Measurements from ENCODE around the gene HMCN1.
A peak's percentile ranks its signal among the peaks of the same experiment; 100 is the strongest.

Gene HMCN1

DNA sequence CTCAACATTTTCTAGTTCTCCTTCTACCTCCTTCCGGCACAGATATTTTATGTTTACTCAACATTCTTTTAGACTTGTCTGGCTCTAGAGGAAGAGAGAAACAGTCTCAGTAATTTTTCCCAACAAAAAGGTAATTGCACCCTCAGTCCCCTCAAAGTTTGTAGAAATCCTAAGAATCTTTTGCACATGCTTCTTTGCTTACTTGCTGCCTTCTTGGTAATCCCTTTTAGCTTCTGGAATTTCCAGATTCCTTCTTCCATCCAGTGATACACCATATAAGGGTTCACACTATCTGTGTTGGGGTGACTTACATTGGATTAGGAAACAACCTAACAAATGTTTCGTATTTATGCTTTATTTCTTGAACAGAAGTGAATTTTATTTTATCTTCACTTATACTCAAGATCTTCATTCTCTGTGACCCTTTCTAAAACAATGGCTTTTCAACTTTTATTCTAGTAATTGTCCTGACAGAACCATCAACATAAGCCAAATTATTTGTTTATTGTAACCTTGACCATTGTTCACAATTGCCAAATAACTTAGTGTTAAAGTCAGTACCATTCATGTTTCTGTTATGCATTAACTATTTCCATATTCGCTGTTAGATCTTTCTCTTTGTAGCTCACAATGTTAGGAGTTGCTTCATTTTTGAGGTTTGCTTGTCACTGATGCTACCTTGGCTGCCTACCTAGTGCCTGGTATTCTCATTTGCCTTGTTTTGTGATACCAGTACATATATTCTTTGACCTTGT is 238.1 kb downstream of the HMCN1 start:
- no peak for DNase-seq

DNA sequence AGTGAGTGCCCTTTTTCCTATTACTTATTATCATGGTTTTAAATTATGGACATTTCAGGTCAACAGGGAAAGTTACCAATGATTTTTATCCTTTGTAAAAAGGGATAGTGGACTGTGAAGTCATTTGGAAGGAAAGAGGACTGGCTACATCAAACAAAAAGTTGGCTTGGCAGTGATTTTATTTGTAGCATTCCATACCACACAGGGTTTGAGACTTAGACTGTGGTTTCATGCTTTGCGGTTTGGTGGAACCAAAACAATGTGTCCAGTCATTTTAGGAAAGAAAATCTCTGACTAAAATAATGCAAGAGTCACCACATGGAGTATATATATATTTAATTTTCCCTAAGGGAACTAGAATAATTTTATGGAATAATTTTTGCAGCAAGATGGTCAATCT is 239.5 kb downstream of the HMCN1 start:
- DNase-seq, result no peak

DNA sequence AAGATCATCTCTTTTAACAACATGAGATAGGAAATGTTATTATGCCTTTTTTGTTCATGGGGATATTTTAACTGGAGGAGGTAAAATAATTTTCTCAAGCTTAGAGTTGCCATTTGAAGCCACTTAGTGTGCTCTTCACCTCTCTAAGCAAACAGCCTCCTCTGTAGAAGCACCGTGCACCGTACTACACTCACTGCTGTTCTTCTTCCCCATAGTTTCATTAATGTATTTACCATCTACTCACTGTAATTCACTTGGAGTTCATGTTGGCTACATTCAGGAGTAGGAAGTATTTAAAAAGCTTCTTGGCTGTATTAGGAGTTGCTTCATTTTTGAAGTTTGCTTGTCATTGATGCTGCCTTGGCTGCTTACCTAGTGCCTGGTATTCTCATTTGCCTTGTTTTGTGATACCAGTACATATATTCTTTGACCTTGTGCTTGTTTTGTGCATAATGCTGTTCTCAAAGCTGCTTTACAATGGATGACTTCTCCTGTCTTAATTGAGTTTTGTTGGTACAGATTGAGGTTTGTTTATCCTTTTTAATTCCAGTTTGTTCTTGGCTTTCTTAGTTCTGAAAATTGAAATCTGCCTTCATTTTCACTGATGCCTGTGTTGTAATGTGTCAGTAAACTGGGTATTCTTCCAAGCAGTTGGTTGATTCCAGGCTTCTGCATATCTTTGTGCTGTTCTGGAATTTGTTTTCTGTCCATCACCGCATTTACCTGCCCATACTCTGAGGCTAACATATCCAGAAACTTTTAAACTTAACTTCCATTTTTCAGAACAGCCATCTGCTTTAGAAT is 240.4 kb downstream of the HMCN1 start:
- DNase-seq, result no peak

DNA sequence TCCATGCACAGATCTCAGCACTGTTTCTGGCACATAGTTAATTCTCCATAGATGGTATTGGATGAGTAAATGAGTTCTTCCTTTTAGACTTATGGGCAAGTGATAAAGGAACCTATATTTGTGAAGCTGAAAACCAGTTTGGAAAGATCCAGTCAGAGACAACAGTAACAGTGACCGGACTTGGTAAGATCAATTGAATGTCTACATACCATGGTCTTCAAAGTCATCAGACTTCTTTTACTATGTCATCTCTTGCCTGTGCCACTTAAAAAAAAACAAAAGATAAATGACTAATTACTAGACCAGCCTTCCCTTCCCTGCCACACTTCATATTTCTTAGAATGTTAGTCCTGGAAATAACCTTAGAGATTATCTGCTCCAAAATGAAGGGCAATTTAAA is 246.7 kb downstream of the HMCN1 start:
- DNase-seq, result no peak

DNA sequence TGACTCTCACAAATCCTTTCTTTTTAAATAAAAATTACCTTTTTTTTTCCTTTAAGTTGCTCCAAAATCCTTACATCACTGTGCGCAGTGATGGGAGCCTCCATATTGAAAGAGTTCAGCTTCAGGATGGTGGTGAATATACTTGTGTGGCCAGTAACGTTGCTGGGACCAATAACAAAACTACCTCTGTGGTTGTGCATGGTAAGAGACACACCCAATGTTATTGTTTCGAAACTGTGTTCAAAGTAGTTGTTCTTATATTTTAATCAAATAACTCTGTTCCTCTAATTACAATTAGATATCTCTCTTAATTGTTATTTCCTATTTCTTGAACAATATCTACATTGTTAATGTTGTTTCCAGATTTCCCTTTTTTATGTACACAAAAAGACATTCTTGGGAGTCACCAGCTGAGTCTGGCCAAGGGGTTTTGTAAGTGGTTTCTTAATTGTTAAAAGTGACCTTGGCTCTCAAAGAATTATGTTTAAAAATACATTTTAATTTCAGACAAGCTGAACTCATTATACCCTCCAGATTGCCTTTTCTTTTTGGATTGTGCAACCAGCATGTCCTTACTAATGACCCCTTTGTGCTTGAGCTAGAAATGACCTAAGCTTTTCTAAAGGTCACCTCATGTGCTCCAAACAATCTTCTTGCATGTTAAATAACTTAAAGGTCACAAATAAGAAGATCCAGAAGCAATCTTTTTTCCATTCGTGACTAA is 250.1 kb downstream of the HMCN1 start:
- no peak for DNase-seq

DNA sequence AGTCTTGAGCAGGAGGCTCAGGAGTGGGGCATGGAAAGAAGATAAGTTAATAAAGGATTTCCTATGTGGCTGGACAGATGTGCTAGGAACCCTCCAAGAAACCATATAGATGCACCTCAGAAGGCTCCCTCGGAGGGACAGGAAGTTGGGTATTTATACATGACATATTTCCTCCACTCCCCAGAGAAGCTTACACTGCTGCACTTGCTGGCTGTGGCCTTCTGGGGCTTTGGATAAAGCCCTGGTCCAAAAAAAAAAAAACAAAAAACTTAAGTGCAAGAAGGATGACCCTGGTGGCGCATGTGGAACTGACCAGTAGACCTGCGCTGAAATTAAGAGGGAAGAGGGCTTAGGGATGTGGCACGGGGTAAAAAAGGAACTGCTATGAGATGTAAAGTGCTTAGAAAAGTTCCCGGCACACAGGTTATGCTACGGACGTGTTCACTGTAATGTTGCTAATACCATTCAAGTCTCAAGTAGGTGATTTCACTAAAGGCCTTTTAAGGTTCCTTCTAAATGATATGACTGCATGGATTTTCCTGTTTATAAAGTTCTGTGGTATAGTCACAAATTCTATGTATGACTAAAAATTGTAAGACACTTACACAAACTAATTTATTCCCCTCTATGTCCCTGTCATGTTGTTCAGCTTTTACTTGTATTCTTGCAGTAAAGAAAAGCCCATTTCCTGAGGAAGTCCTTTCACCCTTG is 253.6 kb downstream of the HMCN1 start:
- no peak for DNase-seq

DNA sequence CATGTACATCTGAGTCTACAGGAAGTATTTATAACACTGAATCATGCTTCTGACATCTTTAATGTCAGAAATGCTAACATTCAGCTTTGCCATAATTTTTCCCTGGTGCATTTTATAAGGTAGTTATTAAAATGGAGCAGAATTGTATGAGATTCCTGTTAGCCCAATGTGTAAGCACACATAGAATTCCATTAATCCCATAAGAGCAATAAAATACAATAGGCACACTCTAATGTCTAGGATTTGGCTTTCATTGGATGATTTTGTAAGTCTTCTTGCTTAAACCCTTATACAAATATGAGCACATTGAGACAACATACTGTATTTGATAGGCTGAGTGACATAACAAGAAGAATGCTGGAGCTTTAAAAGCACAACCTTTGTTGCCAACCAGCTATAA is 256.4 kb downstream of the HMCN1 start:
- DNase-seq, result no peak

DNA sequence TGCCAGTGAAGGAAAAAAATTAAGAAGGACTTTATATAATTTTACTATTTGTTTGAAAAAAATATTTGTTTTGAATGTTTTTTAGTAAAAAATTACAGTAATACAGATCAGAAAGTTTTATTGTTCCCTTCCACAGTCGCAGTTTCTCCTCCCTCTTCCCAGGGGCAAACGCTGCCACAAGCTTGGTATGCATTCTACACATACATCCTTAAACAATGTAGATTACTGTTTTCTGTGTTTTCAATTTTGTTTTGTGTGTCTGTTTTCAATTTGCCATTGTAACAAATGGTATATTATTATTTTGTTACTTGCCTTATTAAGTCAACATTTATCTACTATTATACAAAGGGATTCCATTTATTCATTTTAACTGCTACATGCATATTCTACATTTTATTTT is 257.1 kb downstream of the HMCN1 start:
- no peak for DNase-seq

DNA sequence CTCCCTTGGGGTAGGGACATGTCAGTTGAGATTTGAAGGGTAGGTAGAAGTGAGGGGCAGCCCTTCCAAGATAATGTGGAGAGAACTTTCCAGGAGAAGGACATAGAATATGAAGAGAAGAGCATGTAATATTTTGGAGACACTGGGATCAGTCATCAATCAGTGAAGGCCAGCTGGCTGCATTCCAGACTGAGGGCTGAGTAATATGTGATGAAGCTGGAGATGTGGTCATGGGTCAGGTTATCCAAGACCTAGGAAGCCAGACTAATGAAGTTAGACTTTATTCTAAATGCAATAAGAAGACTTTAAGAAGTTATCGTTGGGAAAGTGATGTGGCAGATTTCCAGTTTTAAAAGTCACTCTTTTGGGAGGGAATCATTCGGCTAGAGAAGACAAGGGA is 262.0 kb downstream of the HMCN1 start:
- DNase-seq, result no peak

DNA sequence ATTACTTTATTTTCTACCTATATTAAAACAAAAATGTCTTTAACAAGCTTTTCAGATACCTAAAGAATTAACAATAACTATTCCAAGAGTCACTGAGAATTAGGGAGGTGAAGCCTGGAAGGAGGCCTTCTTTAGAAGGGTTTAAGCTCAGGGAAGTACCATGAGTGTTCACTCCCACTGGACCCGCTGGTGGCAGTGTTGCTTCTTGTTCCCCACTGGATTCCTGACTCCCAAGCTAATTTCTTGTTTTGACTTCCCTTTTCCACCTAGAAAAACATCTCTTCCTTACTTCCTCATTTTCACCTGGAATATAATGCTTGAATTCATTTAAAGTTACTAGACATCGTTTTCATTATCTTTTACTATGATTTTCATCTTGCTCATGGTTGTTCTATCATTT is 264.2 kb downstream of the HMCN1 start:
- peak in 1 of 2 experiments; percentile 31 for DNase-seq

DNA sequence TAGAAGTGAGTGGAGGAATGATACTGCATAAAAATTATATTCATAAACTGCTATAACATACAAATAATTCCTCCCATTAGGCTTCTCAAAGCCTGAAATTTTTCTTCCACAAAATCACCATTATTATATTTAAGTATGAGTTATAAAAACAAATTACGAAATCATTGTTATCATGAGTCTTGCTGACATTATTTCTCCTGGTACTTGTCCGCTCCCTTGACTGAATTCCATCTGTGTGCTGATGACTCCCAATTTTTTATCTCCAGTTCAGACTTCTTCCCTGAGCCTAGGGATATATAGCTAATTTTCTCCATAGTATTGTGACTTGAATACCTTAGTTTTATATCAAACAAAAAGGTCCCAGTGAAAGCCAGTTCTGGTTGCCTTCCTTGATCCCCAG is 268.2 kb downstream of the HMCN1 start:
- no peak for DNase-seq

DNA sequence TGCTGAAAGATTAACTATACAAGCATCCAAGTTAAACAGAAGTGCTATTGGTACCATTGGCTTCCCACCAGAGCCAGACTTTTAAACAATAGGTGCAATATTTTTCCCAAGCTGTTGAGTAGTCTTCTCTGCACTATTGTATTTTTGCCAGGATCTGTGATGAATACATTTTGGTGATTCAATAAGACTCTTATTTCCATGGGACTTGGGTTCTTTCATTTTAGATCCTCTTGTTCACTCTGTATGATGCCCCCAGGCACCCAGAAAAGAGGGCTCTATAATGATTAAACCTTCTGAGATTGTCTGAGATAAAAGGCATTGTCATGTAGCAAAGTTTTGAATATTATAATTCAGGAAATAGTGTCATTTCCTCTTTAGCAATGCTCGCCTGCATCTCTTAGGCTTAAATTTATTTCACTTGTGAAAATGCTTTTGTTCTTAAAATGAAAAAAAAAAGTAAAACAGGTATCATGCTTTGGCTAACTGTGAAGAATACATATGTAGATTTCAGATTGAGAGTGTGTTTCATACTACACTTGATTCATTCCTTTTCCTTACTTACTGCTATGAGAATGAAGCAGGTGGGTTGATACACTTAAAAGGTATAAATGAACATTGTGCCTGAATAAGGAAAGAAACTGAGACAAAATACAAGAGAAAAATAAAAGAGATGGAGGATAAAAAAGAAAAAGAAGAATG is 275.0 kb downstream of the HMCN1 start:
- no peak for DNase-seq

DNA sequence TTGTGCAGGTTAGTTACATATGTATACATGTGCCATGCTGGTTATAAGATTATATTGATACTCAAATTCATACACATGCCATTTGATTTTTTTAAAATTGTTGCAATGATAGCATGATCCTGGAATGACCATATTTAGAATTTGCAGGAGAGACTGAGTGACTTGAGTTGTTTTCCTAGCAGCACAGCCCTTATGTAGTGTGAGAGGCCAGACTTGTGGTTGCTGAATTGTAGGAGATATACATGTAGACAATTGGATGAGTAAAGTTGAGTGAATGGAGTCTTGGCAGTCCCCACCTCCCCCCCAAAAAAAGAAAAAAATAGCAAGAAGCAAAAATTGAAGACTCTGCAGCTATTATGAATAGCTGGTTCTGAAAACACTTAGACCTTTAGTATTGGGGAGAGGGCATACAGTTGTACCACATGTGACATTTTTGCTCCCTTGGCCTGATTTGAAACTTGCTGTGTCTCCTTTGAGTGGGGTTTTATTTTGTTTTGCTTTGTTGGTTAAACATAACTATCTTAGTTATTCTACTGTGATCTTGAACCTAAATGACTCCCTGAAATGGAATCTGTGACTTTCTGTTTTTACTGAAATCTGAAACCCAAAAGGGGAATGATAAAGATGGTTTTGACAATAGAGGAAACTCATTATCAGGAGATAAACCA is 280.3 kb downstream of the HMCN1 start:
- no peak for DNase-seq

DNA sequence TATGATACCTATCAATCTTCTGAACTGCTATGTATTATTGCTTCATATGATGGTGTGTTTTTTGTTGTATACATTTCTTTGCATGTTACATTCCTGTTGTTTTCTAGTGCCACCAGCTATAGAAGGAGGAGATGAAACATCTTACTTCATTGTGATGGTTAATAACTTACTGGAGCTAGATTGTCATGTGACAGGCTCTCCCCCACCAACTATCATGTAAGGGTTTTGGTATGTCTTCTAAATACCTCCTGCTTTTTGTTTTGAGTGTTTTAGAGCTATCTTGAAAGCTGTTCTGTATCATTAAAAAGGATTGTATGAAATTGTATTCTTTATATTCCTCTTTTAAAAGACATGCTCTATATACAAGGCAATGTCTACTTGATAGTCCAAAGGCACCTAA is 282.7 kb downstream of the HMCN1 start:
- no peak for DNase-seq

DNA sequence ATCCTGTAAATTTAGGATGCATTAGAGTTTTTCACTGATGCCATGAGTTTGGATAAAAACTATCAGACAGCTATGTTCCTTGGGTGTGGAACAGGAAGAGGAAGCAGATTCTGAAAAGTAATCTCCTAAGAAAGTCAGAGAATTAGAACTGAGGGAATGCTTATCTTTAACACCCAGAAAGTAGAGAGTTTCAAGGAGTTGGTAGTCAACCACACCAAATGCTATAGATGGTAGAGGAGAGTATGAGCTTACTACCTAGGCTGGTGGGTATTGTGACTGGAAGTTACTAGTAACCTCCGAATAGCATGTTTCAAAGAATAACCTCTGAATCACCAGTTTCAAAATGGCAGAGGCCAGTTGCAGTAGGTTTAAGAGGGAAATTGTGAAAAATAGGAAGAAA is 288.0 kb downstream of the HMCN1 start:
- DNase-seq, result no peak

DNA sequence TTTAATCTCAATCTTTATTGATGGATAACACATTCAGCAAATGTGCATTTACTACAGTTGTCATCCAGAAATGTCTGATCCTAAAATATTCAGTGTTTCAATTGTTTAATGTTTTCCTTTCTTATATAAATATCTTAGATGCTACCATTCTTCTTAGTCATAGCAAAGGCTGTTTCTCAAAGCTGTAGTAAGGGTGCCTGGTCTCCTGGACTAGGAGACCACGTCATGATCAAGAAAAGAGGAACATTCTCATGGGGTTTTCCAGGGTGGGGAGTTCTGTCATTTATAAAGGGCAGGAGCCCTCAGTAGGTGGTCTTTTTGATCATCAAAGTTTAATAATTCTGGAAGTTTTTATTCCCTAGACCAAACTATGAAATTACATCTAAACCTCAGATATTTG is 292.8 kb downstream of the HMCN1 start:
- no peak for DNase-seq

DNA sequence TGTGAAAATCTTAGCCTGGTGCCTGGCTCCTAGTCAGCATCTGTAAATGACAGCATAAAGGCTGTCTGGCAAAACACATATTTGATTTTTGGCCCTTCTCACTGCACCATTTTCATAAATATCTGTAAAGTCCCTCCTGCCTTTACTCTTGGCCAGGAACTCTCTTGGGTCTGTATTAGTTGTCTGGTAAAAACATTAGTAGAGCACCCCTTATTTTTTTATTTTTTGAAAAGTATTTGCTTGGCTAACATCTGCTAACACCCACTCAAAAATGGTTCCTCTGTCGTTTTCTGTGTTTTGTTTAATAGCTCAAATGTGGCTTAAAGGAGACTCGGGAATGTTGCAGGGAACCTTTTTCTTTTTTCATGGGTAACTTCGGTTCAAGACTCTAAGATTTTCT is 293.4 kb downstream of the HMCN1 start:
- no peak for DNase-seq

DNA sequence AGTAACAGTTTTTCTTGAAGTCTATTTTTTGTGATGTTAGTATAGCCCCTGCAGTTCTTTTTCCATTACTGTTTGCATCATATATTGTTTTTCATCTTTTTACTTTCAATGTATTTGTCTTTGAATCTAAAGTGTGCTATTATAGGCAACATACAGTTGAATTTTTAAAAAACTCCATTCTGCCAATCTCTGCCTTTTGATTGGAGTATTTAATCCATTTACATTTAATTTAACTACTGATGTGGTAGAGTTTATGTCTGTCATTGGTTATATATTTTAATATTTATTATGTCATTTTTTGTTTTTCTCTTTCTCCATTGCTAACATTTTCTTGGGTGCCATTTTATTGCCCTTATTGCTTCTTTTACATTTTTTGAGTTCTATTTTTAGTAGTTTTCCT is 296.3 kb downstream of the HMCN1 start:
- no peak for DNase-seq

DNA sequence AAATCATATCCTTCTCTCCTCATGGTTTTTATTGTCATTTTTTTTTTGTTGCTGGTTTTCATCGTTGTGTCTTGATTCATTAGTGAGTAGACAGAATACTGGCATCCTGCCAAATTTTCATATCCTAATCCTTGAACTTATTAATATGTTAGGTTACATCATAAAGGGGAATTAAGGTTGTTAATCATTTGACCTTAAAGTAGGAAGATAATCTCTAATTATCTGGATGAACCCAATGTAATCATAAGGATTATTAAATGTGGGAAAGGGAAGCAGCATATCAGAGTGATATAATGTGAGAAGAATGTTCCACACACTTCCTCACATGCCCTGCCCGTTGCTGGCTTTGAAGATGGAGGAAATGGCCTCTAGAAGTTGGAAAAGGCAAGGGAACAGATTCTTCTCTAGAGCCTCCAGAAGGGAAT is 299.7 kb downstream of the HMCN1 start:
- DNase-seq, result no peak

DNA sequence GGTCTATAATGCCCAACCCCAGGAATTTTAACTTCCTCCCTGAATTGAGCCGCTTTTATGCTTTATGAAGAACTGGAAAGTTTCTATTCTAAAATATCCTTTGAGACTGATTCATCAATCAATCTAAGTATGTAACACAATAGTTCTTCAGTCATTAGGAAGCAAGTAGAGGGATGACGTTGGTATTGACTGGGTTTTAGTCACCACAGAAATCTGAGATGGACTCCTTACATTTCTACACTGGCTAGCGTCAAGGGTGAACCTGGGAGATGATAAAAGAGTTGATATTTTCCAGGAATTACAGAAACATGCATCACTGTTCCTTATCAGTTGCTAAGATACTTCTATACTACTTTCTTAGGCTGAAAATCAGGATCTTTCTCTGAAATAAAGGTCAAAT is 308.0 kb downstream of the HMCN1 start:
- DNase-seq, result no peak

DNA sequence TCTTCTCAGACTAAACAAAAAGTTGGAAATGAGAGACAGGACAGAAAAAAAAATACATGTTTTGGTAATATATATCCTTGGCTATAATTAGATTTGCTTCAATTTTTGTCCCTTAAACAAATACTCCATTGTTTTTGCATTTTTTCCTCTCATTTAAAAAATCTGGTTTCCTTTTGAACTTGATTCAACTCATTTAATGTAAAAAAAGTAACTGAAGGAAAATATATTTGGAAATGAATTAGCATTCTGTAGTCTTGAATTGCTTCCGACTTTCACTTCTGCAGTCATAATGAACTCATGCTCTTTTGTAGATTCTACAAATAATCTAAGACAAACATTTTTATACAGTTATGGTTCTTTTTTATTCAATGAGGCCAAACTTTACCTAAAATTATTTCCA is 309.1 kb downstream of the HMCN1 start:
- DNase-seq, result no peak

DNA sequence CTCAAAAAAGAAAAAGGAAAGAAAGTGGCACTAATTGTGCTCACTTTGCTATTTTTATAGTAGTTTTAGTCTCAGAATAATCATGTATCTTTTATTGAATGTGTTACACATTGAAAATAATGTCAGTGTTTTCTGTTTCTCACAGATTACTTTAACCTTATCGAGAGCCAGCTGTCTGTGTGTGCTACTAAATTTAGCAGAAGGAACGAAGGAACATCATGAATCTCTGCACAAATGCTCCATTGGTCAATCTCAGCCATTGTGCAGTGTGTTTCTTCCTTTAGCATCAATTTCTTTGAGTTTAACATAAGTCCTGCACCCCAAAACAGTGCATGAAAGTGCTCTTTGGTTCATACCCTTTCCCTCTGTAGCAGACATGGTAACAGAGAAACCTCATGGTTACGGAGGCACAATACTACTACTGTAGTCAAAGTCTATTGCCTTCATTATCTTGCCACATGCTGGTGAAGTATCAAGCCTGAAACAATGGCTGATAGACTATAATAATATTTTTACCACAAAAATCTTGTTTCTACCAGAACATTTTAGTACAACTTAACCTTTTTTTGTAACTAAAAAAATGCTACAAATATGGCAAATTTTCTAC is 310.0 kb downstream of the HMCN1 start:
- no peak for DNase-seq
